GM18870 (cell line): ENCODE measurements around the gene VPS4B.

ENCODE experiments used
- ATAC-seq: cut with Tn5 transposase; IDR thresholded peaks from one replicate; pipeline ENCODE4 v1.9.1; 2021; ENCODE audit warnings: moderate library complexity; ENCODE audit not compliant: unreplicated experiment

Gene VPS4B

GRCh38 chr18:63431180-63431579, 8.9 kb upstream of the VPS4B start:
- no peak for ATAC-seq

- ATAC-seq = no peak
Observed at GRCh38 chr18:63430526-63430925, 8.2 kb upstream of the VPS4B start.

GRCh38 chr18:63427558-63427957, 5.3 kb upstream of the VPS4B start:
- ATAC-seq = no peak

- peak; percentile 19 for ATAC-seq
Observed at GRCh38 chr18:63422864-63423304, 608 bp upstream of the VPS4B start.

GRCh38 chr18:63421514-63421913, 762 bp downstream of the VPS4B start:
- no peak for ATAC-seq

- ATAC-seq = no peak
Observed at GRCh38 chr18:63412953-63413352, 9.3 kb downstream of the VPS4B start.

- no peak for ATAC-seq
Observed at GRCh38 chr18:63410792-63411191, 11.5 kb downstream of the VPS4B start.

GRCh38 chr18:63409301-63409700, 13.0 kb downstream of the VPS4B start:
- ATAC-seq = no peak

- ATAC-seq = no peak
Observed at GRCh38 chr18:63407734-63408133, 14.5 kb downstream of the VPS4B start.

GRCh38 chr18:63405986-63406385, 16.3 kb downstream of the VPS4B start:
- no peak for ATAC-seq

- no peak for ATAC-seq
Observed at GRCh38 chr18:63402246-63403162, 19.8 kb downstream of the VPS4B start.

GRCh38 chr18:63399300-63399699, 23.0 kb downstream of the VPS4B start:
- ATAC-seq = no peak

GRCh38 chr18:63397349-63397748, 24.9 kb downstream of the VPS4B start:
- ATAC-seq = no peak

- ATAC-seq = no peak
Observed at GRCh38 chr18:63395503-63395902, 26.8 kb downstream of the VPS4B start.

- no peak for ATAC-seq
Observed at GRCh38 chr18:63394954-63395353, 27.3 kb downstream of the VPS4B start.

GRCh38 chr18:63387861-63388260, 34.4 kb downstream of the VPS4B start:
- no peak for ATAC-seq

GRCh38 chr18:63382843-63383242, 39.4 kb downstream of the VPS4B start:
- ATAC-seq = no peak

GRCh38 chr18:63379639-63379962, 42.7 kb downstream of the VPS4B start:
- no peak for ATAC-seq

- peak; percentile 50 for ATAC-seq
Observed at GRCh38 chr18:63378919-63379638, 43.2 kb downstream of the VPS4B start.

- ATAC-seq = no peak
Observed at GRCh38 chr18:63377275-63377980, 44.8 kb downstream of the VPS4B start.

- no peak for ATAC-seq
Observed at GRCh38 chr18:63376538-63376937, 45.7 kb downstream of the VPS4B start.

- ATAC-seq = no peak
Observed at GRCh38 chr18:63374540-63374939, 47.7 kb downstream of the VPS4B start.
